ENCODE data around the gene MTCL1. TPM values are rescaled to one million over a fixed set of nuclear protein-coding genes. Genes with fewer than 3 reads are reported as not detected.

MTCL1 gene
- total and polyA plus RNA-seq, 2 of the 8 experiments (the other 6 are each of a cell fraction or from before 2014, with no cell fraction given), result 16.6 to 60.8 TPM

DNA sequence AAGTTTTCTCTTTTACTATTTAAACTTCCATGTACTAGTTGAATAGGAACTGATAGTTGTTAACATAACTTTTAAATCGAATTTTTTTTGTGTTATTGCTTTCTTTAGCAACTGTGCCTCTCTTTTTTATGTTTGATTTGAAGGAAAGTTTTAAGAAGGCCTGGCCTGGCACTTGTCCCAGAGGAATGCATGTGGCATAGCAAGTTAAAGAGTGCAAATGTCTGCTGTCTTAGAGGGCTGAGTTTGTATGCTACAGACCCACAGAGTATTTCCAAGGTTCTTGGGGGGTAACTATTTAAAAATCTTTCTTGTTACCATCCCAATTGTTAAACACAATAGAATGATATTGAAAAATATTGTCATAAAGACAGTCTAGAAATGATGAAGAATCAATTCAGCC is 47.0 kb downstream of the MTCL1 start:
- CTCF ChIA-PET (ENCODE audit: partially characterized antibody), result no interaction called here
- 59% methylated on average over 1 of the region's 1 CpG; no CpG with 5 or more reads in 1 of the 2 experiments for WGBS, 2 experiments (ENCODE audit: extremely low coverage in 1 of 2, insufficient coverage in 1 of 2, insufficient read length in 1 of 2, insufficient replicate concordance in 2 of 2, low coverage in 1 of 2, low lambda C conversion rate in 2 of 2, missing lambda C conversion rate in 1 of 2)
- TF ChIP-seq BCL11A (IDR thresholded peaks at IDR 0.05; ENCODE audit: low read depth in 2 of 2, low read length in 2 of 2) (no peak), ZNF274 (IDR thresholded peaks at IDR 0.05; ENCODE audit: borderline replicate concordance, extremely low read depth, low read length) (no peak), CBX5 (IDR thresholded peaks at IDR 0.05; ENCODE audit: low read depth, low read length) (no peak), GABPA (IDR thresholded peaks at IDR 0.05; ENCODE audit: borderline replicate concordance, insufficient read depth, low read length) (no peak), POLR2A (IDR thresholded peaks at IDR 0.05; ENCODE audit: control extremely low read depth in 1 of 2, low read depth in 2 of 2, low read length in 2 of 2) (no peak), TAF7 (optimal IDR thresholded peaks at IDR 0.05; ENCODE audit: borderline replicate concordance, low read depth, low read length) (no peak), BACH1 (IDR thresholded peaks at IDR 0.05; ENCODE audit: low read length) (no peak), CEBPB (IDR thresholded peaks at IDR 0.05; ENCODE audit: low read depth, low read length) (no peak), JUND (IDR thresholded peaks at IDR 0.05; ENCODE audit: low read length) (no peak), FOSL1 (IDR thresholded peaks at IDR 0.05; ENCODE audit: insufficient read depth, low read depth, low read length) (no peak), CREB1 (IDR thresholded peaks at IDR 0.05) (no peak), TBP (IDR thresholded peaks at IDR 0.05; ENCODE audit: low read depth, low read length) (no peak)
- TF ChIP-seq, protein P1, sequence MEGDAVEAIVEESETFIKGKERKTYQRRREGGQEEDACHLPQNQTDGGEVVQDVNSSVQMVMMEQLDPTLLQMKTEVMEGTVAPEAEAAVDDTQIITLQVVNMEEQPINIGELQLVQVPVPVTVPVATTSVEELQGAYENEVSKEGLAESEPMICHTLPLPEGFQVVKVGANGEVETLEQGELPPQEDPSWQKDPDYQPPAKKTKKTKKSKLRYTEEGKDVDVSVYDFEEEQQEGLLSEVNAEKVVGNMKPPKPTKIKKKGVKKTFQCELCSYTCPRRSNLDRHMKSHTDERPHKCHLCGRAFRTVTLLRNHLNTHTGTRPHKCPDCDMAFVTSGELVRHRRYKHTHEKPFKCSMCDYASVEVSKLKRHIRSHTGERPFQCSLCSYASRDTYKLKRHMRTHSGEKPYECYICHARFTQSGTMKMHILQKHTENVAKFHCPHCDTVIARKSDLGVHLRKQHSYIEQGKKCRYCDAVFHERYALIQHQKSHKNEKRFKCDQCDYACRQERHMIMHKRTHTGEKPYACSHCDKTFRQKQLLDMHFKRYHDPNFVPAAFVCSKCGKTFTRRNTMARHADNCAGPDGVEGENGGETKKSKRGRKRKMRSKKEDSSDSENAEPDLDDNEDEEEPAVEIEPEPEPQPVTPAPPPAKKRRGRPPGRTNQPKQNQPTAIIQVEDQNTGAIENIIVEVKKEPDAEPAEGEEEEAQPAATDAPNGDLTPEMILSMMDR (IDR thresholded peaks at IDR 0.05; ENCODE audit: control extremely low read depth in 1 of 3, insufficient read depth in 1 of 3, low read depth in 1 of 3, low read length in 3 of 3), result no peak

More for the DNA sequence above, 47.0 kb downstream of the MTCL1 start:
- no peak overlapping the region for H3K18ac ChIP-seq (ENCODE audit: extremely low read depth, low read length)
- H3K14ac ChIP-seq (ENCODE audit: insufficient read length), result no peak overlapping the region
- H3K79me2 ChIP-seq (ENCODE audit: control insufficient read depth in 1 of 2, insufficient read depth in 2 of 2, low read length in 2 of 2), result peaks cover 0 to 19% of the 10 kb centered on the region in 2 experiments; a peak in 1 of 4 replicates
- H3K9me3 ChIP-seq (ENCODE audit: insufficient read depth in 2 of 2, low read depth in 1 of 2, low read length in 1 of 2), result no peaks in the 10 kb centered on the region
- H4K5ac ChIP-seq (ENCODE audit: insufficient read length, low read depth, low read length), result no peak overlapping the region
- no peak overlapping the region for H3K23ac ChIP-seq (ENCODE audit: insufficient read length)
- no peak overlapping the region for H2BK12ac ChIP-seq (ENCODE audit: low read depth, low read length)
- no peak overlapping the region for H2BK5ac ChIP-seq (ENCODE audit: low read depth, low read length)
- no peak overlapping the region for H3K4ac ChIP-seq (replicated peaks; ENCODE audit: insufficient read length, low read depth, low read length)
- no peak overlapping the region for H2BK20ac ChIP-seq (ENCODE audit: low read length)
- no peak overlapping the region for H3K27ac ChIP-seq (ENCODE audit: low read depth, low read length)
- H3K36me3 ChIP-seq (ENCODE audit: control insufficient read depth in 2 of 4, insufficient read depth in 4 of 4, low read length in 3 of 4), result peaks cover 0 to 14% (median 5%) of the 10 kb centered on the region in 4 experiments; a peak in 4 of 8 replicates
- no peak overlapping the region for H3K4me2 ChIP-seq (ENCODE audit: insufficient read depth in 1 of 2, low read depth in 2 of 2, low read length in 2 of 2)
- POLR2A ChIA-PET (ENCODE audit: partially characterized antibody), result interaction anchor here (1.5 kb wide), 2 partner anchors 12 to 15 kb away, joined by 4 read pairs; no protein-coding TSS in a partner anchor
- H3K4me1 ChIP-seq (replicated peaks in 1 of 4; ENCODE audit: control insufficient read depth in 3 of 4, insufficient read depth in 4 of 4, low read length in 3 of 4), result no peaks in the 10 kb centered on the region
- no peak for FAIRE-seq
- H3K27me3 ChIP-seq (replicated peaks in 1 of 4; ENCODE audit: control insufficient read depth in 3 of 4, extremely low read depth in 1 of 4, insufficient read depth in 3 of 4, low read length in 3 of 4), result no peaks in the 10 kb centered on the region
- no peak overlapping the region for H3K9ac ChIP-seq (replicated peaks in 1 of 4; ENCODE audit: extremely low read depth in 1 of 4, low read depth in 3 of 4, low read length in 3 of 4)
- H4K8ac ChIP-seq (ENCODE audit: extremely low read depth, insufficient read depth, low read length), result no peak overlapping the region
- no peak overlapping the region for H2BK120ac ChIP-seq (replicated peaks; ENCODE audit: low read depth, low read length)
- no peak for DNase-seq (ENCODE audit: low read depth in 1 of 2, low spot score in 2 of 2)
- peaks cover 6% of the 10 kb centered on the region; the same call in 1 of the 2 replicates for H3K79me1 ChIP-seq (ENCODE audit: low read depth, low read length)
- H3K4me3 ChIP-seq (ENCODE audit: extremely low read depth in 1 of 4, insufficient read depth in 2 of 4, low read depth in 3 of 4, low read length in 4 of 4), result no peak overlapping the region
- H3K56ac ChIP-seq (replicated peaks; ENCODE audit: insufficient read length, low read depth, low read length), result no peak overlapping the region
- H2AK5ac ChIP-seq (ENCODE audit: low read depth, low read length), result no peak overlapping the region
- 0 out of 2 replicates have a peak, but pooled peaks cover 2% of the 10 kb centered on the region for H3K23me2 ChIP-seq (ENCODE audit: low read depth, low read length)
- peaks cover 0 to 7% of the 10 kb centered on the region in 2 experiments for H4K20me1 ChIP-seq (replicated peaks in 1 of 2; ENCODE audit: control insufficient read depth in 1 of 2, insufficient read depth in 2 of 2, low read length in 2 of 2)
- H2AFZ ChIP-seq (ENCODE audit: low read length), result no peak overlapping the region
- no peak overlapping the region for H2BK15ac ChIP-seq (ENCODE audit: low read length)
- no peak overlapping the region for H4K91ac ChIP-seq (replicated peaks; ENCODE audit: insufficient read length, low read length)
